ENCODE measurements around the gene PDPR.
"Not testable (repeated sequence)": the region's sequence is repeated elsewhere in the genome, so short reads cannot be mapped to it uniquely, and the experiment has no call there.

Gene PDPR

GRCh38 chr16:70162041-70162451, 47.9 kb downstream of the PDPR start:
- no peak for DNase-seq (ENCODE audit: low read depth)

GRCh38 chr16:70163596-70163995, 49.5 kb downstream of the PDPR start:
- no peak for DNase-seq (ENCODE audit: low read depth)

GRCh38 chr16:70166688-70167087, 52.6 kb downstream of the PDPR start:
- DNase-seq (ENCODE audit: low read depth): not testable (repeated sequence)

GRCh38 chr16:70173212-70173837, 59.2 kb downstream of the PDPR start, which contains the start of gene CLEC18C:
TSS of gene CLEC18C (plus strand) at chr16:70173787. CDS start at chr16:70174279, 492 bp downstream.
- not testable (repeated sequence) for DNase-seq (ENCODE audit: low read depth)

GRCh38 chr16:70173916-70174315, 59.8 kb downstream of the PDPR start:
- not testable (repeated sequence) for DNase-seq (ENCODE audit: low read depth)

- DNase-seq (ENCODE audit: low read depth): not testable (repeated sequence)
Measured at GRCh38 chr16:70174387-70174932, 60.3 kb downstream of the PDPR start.

GRCh38 chr16:70187858-70188607, 73.9 kb downstream of the PDPR start:
- DNase-seq (ENCODE audit: low read depth): not testable (repeated sequence)

GRCh38 chr16:70188608-70188915, 74.4 kb downstream of the PDPR start:
- DNase-seq (ENCODE audit: low read depth): not testable (repeated sequence)

GRCh38 chr16:70190574-70190973, 76.4 kb downstream of the PDPR start:
- not testable (repeated sequence) for DNase-seq (ENCODE audit: low read depth)

- DNase-seq (ENCODE audit: low read depth): not testable (repeated sequence)
Measured at GRCh38 chr16:70196683-70197300, 82.7 kb downstream of the PDPR start.

GRCh38 chr16:70197611-70198010, 83.5 kb downstream of the PDPR start:
- not testable (repeated sequence) for DNase-seq (ENCODE audit: low read depth)

- not testable (repeated sequence) for DNase-seq (ENCODE audit: low read depth)
Measured at GRCh38 chr16:70198230-70198629, 84.1 kb downstream of the PDPR start.

GRCh38 chr16:70198666-70199065, 84.5 kb downstream of the PDPR start:
- DNase-seq (ENCODE audit: low read depth): not testable (repeated sequence)

GRCh38 chr16:70199170-70199569, 85.0 kb downstream of the PDPR start:
- not testable (repeated sequence) for DNase-seq (ENCODE audit: low read depth)

- not testable (repeated sequence) for DNase-seq (ENCODE audit: low read depth)
Measured at GRCh38 chr16:70200063-70200462, 85.9 kb downstream of the PDPR start.

GRCh38 chr16:70203508-70203907, 89.4 kb downstream of the PDPR start:
- DNase-seq (ENCODE audit: low read depth): not testable (repeated sequence)

- DNase-seq (ENCODE audit: low read depth): not testable (repeated sequence)
Measured at GRCh38 chr16:70204010-70204409, 89.9 kb downstream of the PDPR start.

GRCh38 chr16:70204668-70205405, 90.7 kb downstream of the PDPR start:
- not testable (repeated sequence) for DNase-seq (ENCODE audit: low read depth)

GRCh38 chr16:70206382-70206781, 92.2 kb downstream of the PDPR start:
- not testable (repeated sequence) for DNase-seq (ENCODE audit: low read depth)
